Astrocyte (in vitro differentiated cells and primary cell): ENCODE measurements around the gene RGS14. TPM values are rescaled to one million over a fixed set of nuclear protein-coding genes. Genes with fewer than 3 reads are reported as not detected.

Experiments
- DNase-seq: peaks from one replicate; pipeline ENCODE4 v3.0.0-alpha.2; 2010; ENCODE audit warnings: low read depth
- FAIRE-seq: peaks from 2 replicates; lab custom pipeline; 2011; peaks lifted over from hg19 to GRCh38; lab: Jason Lieb, UNC
- H2AFZ ChIP-seq: 2 replicates; pipeline ENCODE4 v1.6.0; 2012; ENCODE audit warnings: low read depth, low read length, inconsistent platforms
- H3K27ac ChIP-seq: 2 replicates; pipeline ENCODE4 v1.5.1; 2011; ENCODE audit warnings: low read depth, low read length, inconsistent platforms
- H3K27me3 ChIP-seq: 2 replicates; pipeline ENCODE4 v1.6.0; 2011; ENCODE audit warnings: low read length, inconsistent platforms; ENCODE audit not compliant: insufficient read depth
- H3K36me3 ChIP-seq: 2 replicates; pipeline ENCODE4 v1.5.1; 2011; ENCODE audit warnings: low read length, inconsistent platforms; ENCODE audit not compliant: insufficient read depth
- H3K4me1 ChIP-seq: 2 replicates; pipeline ENCODE4 v1.5.1; 2011; ENCODE audit warnings: low read length, inconsistent platforms; ENCODE audit not compliant: insufficient read depth
- H3K4me2 ChIP-seq: 2 replicates; pipeline ENCODE4 v1.6.0; 2012; ENCODE audit warnings: low read length, inconsistent platforms
- H3K4me3 ChIP-seq: 2 replicates; pipeline ENCODE4 v1.5.1; 2011; ENCODE audit warnings: low read depth, mild to moderate bottlenecking, low read length, inconsistent platforms; ENCODE audit not compliant: insufficient read depth
- H3K79me2 ChIP-seq: 2 replicates; pipeline ENCODE4 v1.6.0; 2012; ENCODE audit warnings: mild to moderate bottlenecking, low read length, inconsistent platforms; ENCODE audit not compliant: insufficient read depth
- H3K9ac ChIP-seq: 2 replicates; pipeline ENCODE4 v1.6.0; 2012; ENCODE audit warnings: mild to moderate bottlenecking, low read length, inconsistent platforms
- H3K9me3 ChIP-seq: 2 replicates; pipeline ENCODE4 v1.5.1; 2012; ENCODE audit warnings: low read depth, mild to moderate bottlenecking, low read length, inconsistent platforms; ENCODE audit not compliant: insufficient read depth
- H4K20me1 ChIP-seq: 2 replicates; pipeline ENCODE4 v1.6.0; 2012; ENCODE audit warnings: low read length, inconsistent platforms; ENCODE audit not compliant: insufficient read depth
- H3K27ac Mint-ChIP-seq: one replicate; pipeline ENCODE4 v1.8.0; 2021; ENCODE audit warnings: mild to moderate bottlenecking, mixed read lengths; ENCODE audit not compliant: unreplicated experiment
- H3K27me3 Mint-ChIP-seq: one replicate; pipeline ENCODE4 v1.8.0; 2021; ENCODE audit warnings: low read depth, mixed read lengths; ENCODE audit not compliant: unreplicated experiment
- H3K36me3 Mint-ChIP-seq: one replicate; pipeline ENCODE4 v1.8.0; 2021; ENCODE audit warnings: low read depth, mixed read lengths; ENCODE audit not compliant: unreplicated experiment
- H3K4me1 Mint-ChIP-seq: one replicate; pipeline ENCODE4 v1.8.0; 2021; ENCODE audit warnings: low read depth, mixed read lengths; ENCODE audit not compliant: unreplicated experiment
- H3K4me3 Mint-ChIP-seq: one replicate; pipeline ENCODE4 v1.8.0; 2021; ENCODE audit warnings: mild to moderate bottlenecking, moderate library complexity, mixed read lengths; ENCODE audit not compliant: unreplicated experiment
- H3K9me3 Mint-ChIP-seq: one replicate; pipeline ENCODE4 v1.8.0; 2021; ENCODE audit warnings: mild to moderate bottlenecking, mixed read lengths; ENCODE audit not compliant: unreplicated experiment
- CTCF ChIP-seq: IDR thresholded peaks from 2 replicates; pipeline ENCODE4 v1.5.1; 2011; ENCODE audit warnings: low read depth, mild to moderate bottlenecking, inconsistent platforms, low read length, moderate library complexity; ENCODE audit not compliant: insufficient read depth
- EZH2 ChIP-seq: IDR thresholded peaks from 2 replicates; pipeline ENCODE4 v1.6.1; 2012; ENCODE audit warnings: mild to moderate bottlenecking, low read length, inconsistent platforms; ENCODE audit not compliant: insufficient read depth
- total RNA-seq: library from RNA; stranded (reverse); gene quantifications from 2 replicates; pipeline ENCODE4 v1.2.1, GENCODE V29; 2021

The RGS14 gene
- total RNA-seq, 1 donor from 2014 or later, result 7.8 TPM

DNA sequence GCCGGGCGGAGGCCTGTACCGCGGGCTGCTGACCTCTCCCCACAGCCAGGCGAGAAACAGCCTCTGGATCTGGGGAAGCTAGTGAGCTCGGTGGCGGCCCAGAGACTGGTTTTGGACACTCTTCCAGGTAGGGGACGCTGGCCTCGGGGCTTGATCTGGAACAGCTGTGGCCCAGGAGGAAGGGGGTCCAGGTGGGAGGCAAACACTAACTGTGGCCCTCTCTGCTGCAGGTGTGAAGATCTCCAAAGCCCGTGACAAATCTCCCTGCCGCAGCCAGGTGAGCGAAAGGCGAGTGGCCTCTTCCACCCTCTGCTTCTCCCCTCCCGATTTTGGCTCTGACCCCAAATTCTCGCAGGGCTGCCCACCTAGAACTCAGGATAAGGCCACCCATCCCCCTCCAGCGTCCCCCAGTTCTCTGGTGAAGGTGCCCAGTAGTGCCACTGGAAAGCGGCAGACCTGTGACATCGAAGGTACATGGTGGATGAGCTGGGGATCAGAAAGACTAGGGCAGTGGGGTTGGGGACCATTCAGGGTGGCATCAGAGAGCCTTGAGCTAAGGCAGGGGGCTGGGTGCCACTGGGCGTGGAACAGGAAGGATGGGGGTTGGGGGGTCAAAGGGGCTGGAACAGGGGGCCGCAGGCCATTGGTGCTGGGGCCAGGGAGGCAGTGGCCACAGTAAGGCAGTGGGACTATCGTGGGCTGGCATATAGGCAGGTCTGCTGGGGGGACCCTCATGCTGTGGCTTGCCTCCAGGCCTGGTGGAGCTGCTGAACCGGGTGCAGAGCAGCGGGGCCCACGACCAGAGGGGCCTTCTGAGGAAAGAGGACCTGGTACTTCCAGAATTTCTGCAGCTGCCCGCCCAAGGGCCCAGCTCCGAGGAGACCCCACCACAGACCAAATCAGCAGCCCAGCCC lies 13.7 kb downstream of the RGS14 start:
- Histone ChIP-seq H3K9ac (peak overlapping the region; percentile 80), H2AFZ (peak overlapping the region; percentile 87), H3K9me3 (no peaks in the 10 kb centered on the region), H3K27ac (no peak overlapping the region), H3K4me1 (peaks cover 18% of the 10 kb centered on the region), H3K36me3 (no peaks in the 10 kb centered on the region), H3K27me3 (peaks cover 7% of the 10 kb centered on the region), H3K79me2 (no peaks in the 10 kb centered on the region), H3K4me2 (peak overlapping the region; percentile 90), H3K4me3 (peak overlapping the region; percentile 61), H4K20me1 (no peaks in the 10 kb centered on the region)
- Mint-ChIP-seq H3K27me3 (peaks cover 17% of the 10 kb centered on the region), H3K27ac (no peak overlapping the region), H3K9me3 (peaks cover 3% of the 10 kb centered on the region), H3K36me3 (peaks cover 13% of the 10 kb centered on the region), H3K4me1 (peaks cover 5% of the 10 kb centered on the region), H3K4me3 (peak overlapping the region; percentile 78)
- TF ChIP-seq EZH2 (no peak), CTCF (no peak)
- no peak for DNase-seq
- FAIRE-seq, result no peak

DNA sequence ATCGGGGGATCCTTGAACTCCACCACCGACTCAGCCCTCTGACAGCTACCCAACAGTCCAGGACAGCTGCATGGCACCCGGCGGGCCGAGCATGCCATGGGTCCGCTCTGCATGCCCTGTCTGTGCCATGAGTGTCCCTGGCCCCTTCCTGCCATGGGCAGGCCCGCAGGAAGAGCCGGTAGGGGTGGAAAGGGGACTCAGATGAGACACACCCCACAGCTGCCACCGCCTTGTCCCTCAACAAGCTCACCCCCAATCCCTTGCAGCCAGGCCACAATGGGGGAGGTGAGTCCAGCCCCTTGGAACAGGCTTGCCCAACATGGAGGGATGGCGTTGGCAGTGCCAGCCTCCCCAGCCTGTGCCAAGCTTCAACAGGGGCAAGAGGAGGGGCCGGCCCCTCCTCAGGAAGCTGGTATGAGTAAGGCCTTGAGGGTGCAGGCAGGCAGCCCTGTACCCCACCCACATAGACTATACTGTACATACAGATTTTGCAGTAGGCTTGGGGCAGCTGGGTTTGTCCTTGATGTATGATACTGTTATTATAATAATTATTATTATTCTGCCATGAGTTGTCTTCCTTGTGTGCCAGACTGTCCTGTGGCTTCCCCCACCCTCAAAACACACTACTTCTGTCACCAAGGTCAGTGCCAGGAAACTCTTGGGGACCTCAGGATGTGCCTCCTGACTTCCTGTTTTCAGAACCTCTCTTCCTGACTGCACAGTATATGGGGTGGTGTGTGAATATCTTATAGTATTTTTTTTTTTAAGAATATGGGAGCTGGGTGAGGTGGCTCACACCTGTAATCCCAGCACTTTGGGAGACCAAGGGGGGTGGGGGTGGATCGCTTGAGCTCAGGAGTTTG lies 14.5 kb downstream of the RGS14 start:
- no peak overlapping the region for H3K4me2 ChIP-seq
- H3K4me3 ChIP-seq, result no peak overlapping the region
- DNase-seq (no peak), FAIRE-seq (no peak)
- H3K79me2 ChIP-seq, result no peaks in the 10 kb centered on the region
- H3K9me3 ChIP-seq, result no peaks in the 10 kb centered on the region
- H2AFZ ChIP-seq, result no peak overlapping the region
- no peaks in the 10 kb centered on the region for H4K20me1 ChIP-seq
- peaks cover 10% of the 10 kb centered on the region for H3K4me1 ChIP-seq
- H3K27me3 ChIP-seq, result peaks cover 7% of the 10 kb centered on the region
- H3K9ac ChIP-seq, result no peak overlapping the region
- peaks cover 17% of the 10 kb centered on the region for H3K27me3 Mint-ChIP-seq
- peaks cover 11% of the 10 kb centered on the region for H3K36me3 Mint-ChIP-seq
- no peaks in the 10 kb centered on the region for H3K36me3 ChIP-seq
- no peak overlapping the region for H3K27ac Mint-ChIP-seq
- H3K27ac ChIP-seq, result no peak overlapping the region
- peaks cover 3% of the 10 kb centered on the region for H3K9me3 Mint-ChIP-seq
- TF ChIP-seq CTCF, result no peak
- no peak for TF ChIP-seq EZH2
- no peak overlapping the region for H3K4me3 Mint-ChIP-seq
- no peaks in the 10 kb centered on the region for H3K4me1 Mint-ChIP-seq
